HG02981 (cell line): ENCODE results near the gene SLC35F1.

Source experiments
- ATAC-seq: cut with Tn5 transposase; IDR thresholded peaks from one replicate; pipeline ENCODE4 v1.9.1; 2021; ENCODE audit warnings: mild to moderate bottlenecking, moderate library complexity; ENCODE audit not compliant: unreplicated experiment

The SLC35F1 gene

GRCh38 chr6:118305081-118305480 lies 398.0 kb downstream of the SLC35F1 start:
- no peak for ATAC-seq

- ATAC-seq, result no peak
Measured at GRCh38 chr6:118306392-118307238, 399.6 kb downstream of the SLC35F1 start.

GRCh38 chr6:118307581-118307980 lies 400.5 kb downstream of the SLC35F1 start:
- no peak for ATAC-seq

GRCh38 chr6:118309337-118310093 lies 402.5 kb downstream of the SLC35F1 start:
- ATAC-seq, result no peak

GRCh38 chr6:118313208-118313607 lies 406.1 kb downstream of the SLC35F1 start:
- ATAC-seq, result no peak

- no peak for ATAC-seq
Measured at GRCh38 chr6:118313762-118314161, 406.7 kb downstream of the SLC35F1 start.

GRCh38 chr6:118316796-118317384 lies 409.8 kb downstream of the SLC35F1 start:
- peak; percentile 67 for ATAC-seq

- ATAC-seq, result peak; percentile 35
Measured at GRCh38 chr6:118317581-118318563, 410.8 kb downstream of the SLC35F1 start.

GRCh38 chr6:118318648-118319047 lies 411.6 kb downstream of the SLC35F1 start:
- ATAC-seq, result no peak

- ATAC-seq, result no peak
Measured at GRCh38 chr6:118319416-118319815, 412.4 kb downstream of the SLC35F1 start.

- ATAC-seq, result no peak
Measured at GRCh38 chr6:118319894-118320649, 413.0 kb downstream of the SLC35F1 start.

- no peak for ATAC-seq
Measured at GRCh38 chr6:118320652-118321051, 413.6 kb downstream of the SLC35F1 start.

GRCh38 chr6:118324116-118324515 lies 417.1 kb downstream of the SLC35F1 start:
- no peak for ATAC-seq

GRCh38 chr6:118325220-118325860 lies 418.3 kb downstream of the SLC35F1 start:
- no peak for ATAC-seq

GRCh38 chr6:118326712-118327111 lies 419.6 kb downstream of the SLC35F1 start:
- ATAC-seq, result no peak

- ATAC-seq, result no peak
Measured at GRCh38 chr6:118327237-118327636, 420.2 kb downstream of the SLC35F1 start.

GRCh38 chr6:118333772-118334171 lies 426.7 kb downstream of the SLC35F1 start:
- ATAC-seq, result no peak

- no peak for ATAC-seq
Measured at GRCh38 chr6:118334634-118335033, 427.6 kb downstream of the SLC35F1 start.

- no peak for ATAC-seq
Measured at GRCh38 chr6:118335325-118335816, 428.3 kb downstream of the SLC35F1 start.
